HepG2 (cell line): Measurements from ENCODE around the gene DRAXIN. TPM values are rescaled to one million over a fixed set of nuclear protein-coding genes. Genes with fewer than 3 reads are reported as not detected.

Source experiments
- HNRNPLL ChIP-seq: fragments of 200-400 bp; formaldehyde crosslinking; IDR thresholded peaks from 2 replicates; pipeline ENCODE4 v1.6.1; 2017; ENCODE audit warnings: mild to moderate bottlenecking, low read depth, low read length; ENCODE audit not compliant: poor library complexity, severe bottlenecking
- KDM2A ChIP-seq: sonication (generic); formaldehyde crosslinking; IDR thresholded peaks from 2 replicates; pipeline ENCODE4 v1.4.0; 2020; ENCODE audit warnings: low read depth, missing genetic modification reagents, borderline replicate concordance
- KDM3A ChIP-seq: IDR thresholded peaks from 2 replicates; pipeline ENCODE4 v1.6.1; 2018; ENCODE audit warnings: low read depth, missing compliant biosample characterization
- NONO ChIP-seq, 2 experiments: fragments of 450-650 bp in 1 of 2; sonication (generic) in 1 of 2; formaldehyde crosslinking in 1 of 2; IDR thresholded peaks in 1 of 2; conservative IDR thresholded peaks in 1 of 2; 2 replicates each; pipeline versions ENCODE4 v1.6.1 to v1.8.0; 2017 to 2022; ENCODE audit warnings: mild to moderate bottlenecking in 1 of 2, missing genetic modification reagents in 1 of 2, moderate library complexity in 1 of 2
- REL ChIP-seq: sonication (generic); formaldehyde crosslinking; conservative IDR thresholded peaks from 2 replicates; pipeline ENCODE4 v1.8.0; 2022; ENCODE audit warnings: mild to moderate bottlenecking, missing genetic modification reagents, moderate library complexity
- RFXAP ChIP-seq: sonication (generic); formaldehyde crosslinking; IDR thresholded peaks from 2 replicates; pipeline ENCODE4 v1.4.0; 2020; ENCODE audit warnings: missing genetic modification reagents, borderline replicate concordance
- SP1 ChIP-seq, 2 experiments: fragments of 450-650 bp in 1 of 2; sonication (generic) in 1 of 2; formaldehyde crosslinking in 1 of 2; IDR thresholded peaks; 2 replicates each; pipeline versions ENCODE4 v1.4.0 to v1.6.1; 2016 to 2020; ENCODE audit warnings: missing genetic modification reagents in 1 of 2
- TAF1 ChIP-seq: sonication (generic); formaldehyde crosslinking; IDR thresholded peaks from 2 replicates; pipeline ENCODE4 v1.4.0; 2020; ENCODE audit warnings: missing genetic modification reagents
- TCF7 ChIP-seq: sonication (generic); IDR thresholded peaks from 2 replicates; pipeline ENCODE4 v1.6.1; 2016; ENCODE audit warnings: antibody characterized with exemption, low read depth
- ZBTB42 ChIP-seq: sonication (generic); formaldehyde crosslinking; IDR thresholded peaks from 2 replicates; pipeline ENCODE4 v1.5.0; 2020; ENCODE audit warnings: mild to moderate bottlenecking, missing genetic modification reagents
- ZEB1 ChIP-seq: IDR thresholded peaks from 2 replicates; pipeline ENCODE4 v1.6.1; 2012; ENCODE audit warnings: mild to moderate bottlenecking, low read depth, inconsistent platforms; ENCODE audit not compliant: insufficient replicate concordance
- ZFAT ChIP-seq: sonication (generic); formaldehyde crosslinking; conservative IDR thresholded peaks from 2 replicates; pipeline ENCODE4 v1.8.1; 2023; ENCODE audit warnings: missing genetic modification reagents, inconsistent platforms
- ZNF253 ChIP-seq: sonication (generic); formaldehyde crosslinking; IDR thresholded peaks from 2 replicates; pipeline ENCODE4 v1.8.0; 2022; ENCODE audit warnings: mild to moderate bottlenecking, missing genetic modification reagents, borderline replicate concordance
- ZNF281 ChIP-seq: sonication (generic); formaldehyde crosslinking; IDR thresholded peaks from 2 replicates; pipeline ENCODE4 v1.4.0; 2020; ENCODE audit warnings: missing genetic modification reagents, borderline replicate concordance
- ZNF362 ChIP-seq: sonication (generic); formaldehyde crosslinking; IDR thresholded peaks from 2 replicates; pipeline ENCODE4 v1.4.0; 2020; ENCODE audit warnings: missing genetic modification reagents, mild to moderate bottlenecking, borderline replicate concordance
- ZNF501 ChIP-seq: sonication (generic); formaldehyde crosslinking; IDR thresholded peaks from 2 replicates; pipeline ENCODE4 v1.5.1; 2020; ENCODE audit warnings: mild to moderate bottlenecking, moderate library complexity, missing genetic modification reagents
- ZNF607 ChIP-seq: sonication (generic); formaldehyde crosslinking; IDR thresholded peaks from 2 replicates; pipeline ENCODE4 v1.5.1; 2020; ENCODE audit warnings: missing genetic modification reagents, mild to moderate bottlenecking, borderline replicate concordance
- ZNF746 ChIP-seq: sonication (generic); formaldehyde crosslinking; IDR thresholded peaks from 2 replicates; pipeline ENCODE4 v1.8.0; 2022; ENCODE audit warnings: mild to moderate bottlenecking, missing genetic modification reagents
- ZNF800 ChIP-seq: sonication (generic); formaldehyde crosslinking; IDR thresholded peaks from 2 replicates; pipeline ENCODE4 v1.4.0; 2020; ENCODE audit warnings: missing genetic modification reagents
- polyA plus RNA-seq, 8 experiments: library from polyadenylated mRNA; depleted of rRNA in 3 of 8; stranded (reverse) in 7 of 8; unstranded in 1 of 8; fragments of >200 nt; fragmentation: Illumina TruSeq in 4 of 8; extraction: Trizol in 4 of 8; gene quantifications; 2 replicates each; pipeline versions ENCODE4 v1.2.1 to v1.2.3, GENCODE V29; 2011 to 2016; ENCODE audit warnings: low read depth in 4 of 8, missing spikeins in 1 of 8, mixed read lengths in 1 of 8; ENCODE audit not compliant: insufficient read depth in 1 of 8
- total RNA-seq, 5 experiments: library from RNA; depleted of rRNA; stranded (reverse); fragments of >200 nt; fragmentation: Illumina TruSeq; extraction: Trizol; gene quantifications; 2 replicates each; pipeline ENCODE4 v1.2.3, GENCODE V29; 2016; ENCODE audit warnings: low read depth in 1 of 5
- TF ChIP-seq, protein P1 (sequence below): sonication (generic); formaldehyde crosslinking; IDR thresholded peaks from 2 replicates; pipeline ENCODE4 v1.5.1; 2020; ENCODE audit warnings: missing genetic modification reagents, mild to moderate bottlenecking, borderline replicate concordance

DRAXIN gene
- total and polyA plus RNA-seq, 2 of the 13 experiments (the other 11 are each of a cell fraction or from before 2014, with no cell fraction given), result 0.02 TPM; not detected in 1

DNA sequence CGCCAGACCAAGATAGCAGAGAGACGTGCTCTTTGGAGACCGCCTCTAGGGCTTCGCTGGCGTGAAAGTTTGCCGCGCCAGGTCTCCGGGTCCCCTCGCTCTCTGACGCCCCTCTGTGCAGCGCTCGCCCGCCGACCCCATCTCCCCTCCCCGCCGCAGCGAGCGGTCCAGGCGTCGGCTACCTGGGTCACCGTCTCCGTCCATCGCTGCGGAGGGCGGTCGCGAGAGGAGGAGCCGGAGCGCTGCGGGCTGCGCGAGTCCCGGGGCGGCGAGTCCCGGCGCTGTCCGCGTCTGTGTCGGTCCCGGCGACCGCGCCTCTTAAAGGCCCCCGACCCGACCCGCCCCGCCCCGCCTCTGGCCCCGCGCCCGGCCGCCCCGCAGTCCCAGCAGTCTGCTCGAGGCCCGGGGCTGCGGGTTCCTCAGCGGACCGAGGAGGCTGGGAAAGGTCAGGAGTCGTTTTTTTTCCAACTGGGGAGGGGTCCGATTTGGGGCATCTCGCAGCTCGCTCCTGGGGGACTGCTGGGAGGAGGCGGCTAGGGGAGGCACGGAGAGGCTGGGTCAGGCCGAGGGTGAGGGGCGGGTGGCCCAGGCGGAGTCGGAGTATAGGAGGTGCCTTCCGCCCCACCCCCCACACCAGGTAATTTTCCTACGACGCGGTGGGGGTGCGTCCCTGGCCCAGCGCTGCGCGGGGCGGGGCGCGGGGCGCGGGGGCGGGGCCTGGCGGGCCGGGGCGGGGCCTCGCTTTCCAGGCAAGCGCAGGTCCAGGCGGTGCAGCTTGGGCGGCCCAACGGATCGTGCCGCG lies 37.2 kb upstream of the DRAXIN start, which contains the start of the genes FBXO2 and FBXO44 (continued):
- TF ChIP-seq, protein P1, sequence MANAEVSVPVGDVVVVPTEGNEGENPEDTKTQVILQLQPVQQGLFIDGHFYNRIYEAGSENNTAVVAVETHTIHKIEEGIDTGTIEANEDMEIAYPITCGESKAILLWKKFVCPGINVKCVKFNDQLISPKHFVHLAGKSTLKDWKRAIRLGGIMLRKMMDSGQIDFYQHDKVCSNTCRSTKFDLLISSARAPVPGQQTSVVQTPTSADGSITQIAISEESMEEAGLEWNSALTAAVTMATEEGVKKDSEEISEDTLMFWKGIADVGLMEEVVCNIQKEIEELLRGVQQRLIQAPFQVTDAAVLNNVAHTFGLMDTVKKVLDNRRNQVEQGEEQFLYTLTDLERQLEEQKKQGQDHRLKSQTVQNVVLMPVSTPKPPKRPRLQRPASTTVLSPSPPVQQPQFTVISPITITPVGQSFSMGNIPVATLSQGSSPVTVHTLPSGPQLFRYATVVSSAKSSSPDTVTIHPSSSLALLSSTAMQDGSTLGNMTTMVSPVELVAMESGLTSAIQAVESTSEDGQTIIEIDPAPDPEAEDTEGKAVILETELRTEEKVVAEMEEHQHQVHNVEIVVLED (CRISPR knock-in tag), result peak; percentile 38; the same call in 1 of the 2 replicates
- TF ChIP-seq ZNF746, result 0 out of 2 replicates have a peak, but pooled peaks have one; percentile 41
- peak; percentile 63 for TF ChIP-seq ZEB1
- TF ChIP-seq ZNF607 (CRISPR knock-in tag), result peak; percentile 50; the same call in 1 of the 2 replicates
- no peak for TF ChIP-seq TCF7
- TF ChIP-seq ZBTB42 (CRISPR knock-in tag), result 0 out of 2 replicates have a peak, but pooled peaks have one; percentile 50
- TF ChIP-seq HNRNPLL, result peak; percentile 33
- TF ChIP-seq ZNF501 (CRISPR knock-in tag), result peak; percentile 54; the same call in 1 of the 2 replicates
- TF ChIP-seq ZNF253 (CRISPR knock-in tag), result peak; percentile 25; the same call in 1 of the 2 replicates
- TF ChIP-seq KDM3A (CRISPR knock-in tag), result peak; percentile 11; the same call in 1 of the 2 replicates
- 0 out of 2 replicates have a peak, but pooled peaks have one; percentile 2 for TF ChIP-seq RFXAP (CRISPR knock-in tag)
- TF ChIP-seq ZNF800 (CRISPR knock-in tag), result peak; percentile 47; the same call in 1 of the 2 replicates
- peak; percentile 54; the same call in 1 of the 2 replicates for TF ChIP-seq TAF1
- TF ChIP-seq KDM2A, result peak; percentile 45; the same call in 1 of the 2 replicates
- TF ChIP-seq NONO (IDR thresholded peaks at IDR 0.05), result no peak
- peak; percentile 66; the same call in 1 of the 2 replicates for TF ChIP-seq NONO (CRISPR knock-in tag; conservative IDR thresholded peaks at IDR 0.05)
- TF ChIP-seq ZNF362 (CRISPR knock-in tag), result peak; percentile 43; the same call in 1 of the 2 replicates
- peak; percentile 89 for TF ChIP-seq ZNF281
- no peak for TF ChIP-seq REL (CRISPR knock-in tag)
- no peak for TF ChIP-seq SP1 (IDR thresholded peaks at IDR 0.05)
- TF ChIP-seq SP1 (CRISPR knock-in tag; IDR thresholded peaks at IDR 0.05), result no peak; the same call in 1 of the 2 replicates
- TF ChIP-seq ZFAT (CRISPR knock-in tag), result no peak
